K562 (cell line): ENCODE measurements around the gene SLC7A14. TPM values are rescaled to one million over a fixed set of nuclear protein-coding genes. Genes with fewer than 3 reads are reported as not detected.

Experiments
- CBFA2T2 ChIP-seq: fragments of 450-650 bp; conservative IDR thresholded peaks from 2 replicates; pipeline ENCODE4 v1.6.1; 2017; ENCODE audit warnings: mild to moderate bottlenecking
- CBX3 ChIP-seq, 2 experiments: IDR thresholded peaks; 1 replicate in 1 of 2; 2 replicates in 1 of 2; pipeline ENCODE4 v1.6.1; 2012; ENCODE audit warnings: inconsistent platforms in 2 of 2, low read length in 2 of 2, borderline replicate concordance in 1 of 2, control low read depth in 1 of 2
- CHD1 ChIP-seq: fragments of 200-600 bp; sonication (generic); IDR thresholded peaks from one replicate; pipeline ENCODE4 v1.6.1; 2012; ENCODE audit warnings: mild to moderate bottlenecking, moderate library complexity, low read length, inconsistent platforms
- DPF2 ChIP-seq: fragments of 450-650 bp; IDR thresholded peaks from 2 replicates; pipeline ENCODE4 v1.6.1; 2016
- MAZ ChIP-seq, 2 experiments: fragments of 450-650 bp in 1 of 2; sonication (generic) in 1 of 2; formaldehyde crosslinking; IDR thresholded peaks in 1 of 2; conservative IDR thresholded peaks in 1 of 2; 2 replicates each; pipeline versions ENCODE4 v1.4.0 to v1.5.0; 2020; ENCODE audit warnings: mild to moderate bottlenecking in 1 of 2, missing genetic modification reagents in 1 of 2
- NBN ChIP-seq: fragments of 450-650 bp; IDR thresholded peaks from 2 replicates; pipeline ENCODE4 v1.6.1; 2016; ENCODE audit warnings: low read depth, mild to moderate bottlenecking
- POLR2G ChIP-seq: fragments of 200-400 bp; formaldehyde crosslinking; IDR thresholded peaks from 2 replicates; pipeline ENCODE4 v1.6.1; 2017; ENCODE audit warnings: low read depth, mild to moderate bottlenecking, antibody characterized with exemption, low read length, moderate library complexity
- RCOR1 ChIP-seq, 2 experiments: IDR thresholded peaks; 2 replicates each; pipeline ENCODE4 v1.6.1; 2012; ENCODE audit warnings: low read depth in 2 of 2, low read length in 2 of 2, borderline replicate concordance in 1 of 2, improper control_type of control experiment in 1 of 2
- SMARCE1 ChIP-seq: fragments of 450-650 bp; IDR thresholded peaks from 2 replicates; pipeline ENCODE4 v1.7.1; 2016; ENCODE audit warnings: mild to moderate bottlenecking
- TAL1 ChIP-seq: fragments of 450-650 bp; IDR thresholded peaks from 2 replicates; pipeline ENCODE4 v1.6.1; 2016; ENCODE audit warnings: mild to moderate bottlenecking
- ZNF766 ChIP-seq: fragments of 200-800 bp; sonication (Bioruptor generic); conservative IDR thresholded peaks from 2 replicates; pipeline ENCODE4 v1.6.1; 2016; ENCODE audit warnings: missing genetic modification characterization, missing compliant biosample characterization
- polyA plus RNA-seq, 8 experiments: library from polyadenylated mRNA; depleted of rRNA in 4 of 8; stranded (reverse) in 5 of 8; unstranded in 3 of 8; fragments of >200 nt; fragmentation: Nextera tagmentation in 2 of 8; fragmentation: Illumina TruSeq in 1 of 8; extraction: Ambion mirVana in 2 of 8; extraction: Trizol in 1 of 8; gene quantifications; 2 replicates each; pipeline versions ENCODE4 v1.2.1 to v1.2.3, GENCODE V29; 2011 to 2014; ENCODE audit warnings: inconsistent platforms in 1 of 8, missing spikeins in 1 of 8
- total RNA-seq, 7 experiments: library from RNA; depleted of rRNA in 6 of 7; stranded (reverse); fragments of >200 nt in 6 of 7; fragmentation: Illumina TruSeq in 2 of 7; extraction: Trizol in 2 of 7; gene quantifications; 2 replicates each; pipeline versions ENCODE4 v1.2.1 to v1.2.3, GENCODE V29; 2011 to 2021; ENCODE audit warnings: low replicate concordance in 1 of 7
- TF ChIP-seq, protein P1 (sequence below): sonication (generic); formaldehyde crosslinking; IDR thresholded peaks from 2 replicates; pipeline ENCODE4 v1.8.1; 2022; ENCODE audit warnings: missing genetic modification reagents
- TF ChIP-seq, protein P2 (sequence below): fragments of 200-800 bp; sonication (Bioruptor generic); IDR thresholded peaks from 2 replicates; pipeline ENCODE4 v1.6.1; 2017; ENCODE audit warnings: missing genetic modification characterization, missing compliant biosample characterization
- TF ChIP-seq, protein P3 (sequence below): sonication (generic); formaldehyde crosslinking; IDR thresholded peaks from 2 replicates; pipeline ENCODE4 v1.8.1; 2023; ENCODE audit warnings: mild to moderate bottlenecking, missing genetic modification reagents
- TF ChIP-seq, protein P4 (sequence below): fragments of 450-650 bp; formaldehyde crosslinking; conservative IDR thresholded peaks from 2 replicates; pipeline ENCODE4 v1.4.0; 2022; ENCODE audit warnings: mild to moderate bottlenecking, missing genetic modification characterization
- TF ChIP-seq, protein P5 (sequence below): fragments of 250-450 bp; sonication (Bioruptor Pico); IDR thresholded peaks from 2 replicates; pipeline ENCODE4 v1.5.0; 2020; ENCODE audit warnings: mild to moderate bottlenecking, borderline replicate concordance

Gene SLC7A14
- total and polyA plus RNA-seq, 9 of the 15 experiments (the other 6 are each of a cell fraction or from before 2014, with no cell fraction given) = not detected

DNA sequence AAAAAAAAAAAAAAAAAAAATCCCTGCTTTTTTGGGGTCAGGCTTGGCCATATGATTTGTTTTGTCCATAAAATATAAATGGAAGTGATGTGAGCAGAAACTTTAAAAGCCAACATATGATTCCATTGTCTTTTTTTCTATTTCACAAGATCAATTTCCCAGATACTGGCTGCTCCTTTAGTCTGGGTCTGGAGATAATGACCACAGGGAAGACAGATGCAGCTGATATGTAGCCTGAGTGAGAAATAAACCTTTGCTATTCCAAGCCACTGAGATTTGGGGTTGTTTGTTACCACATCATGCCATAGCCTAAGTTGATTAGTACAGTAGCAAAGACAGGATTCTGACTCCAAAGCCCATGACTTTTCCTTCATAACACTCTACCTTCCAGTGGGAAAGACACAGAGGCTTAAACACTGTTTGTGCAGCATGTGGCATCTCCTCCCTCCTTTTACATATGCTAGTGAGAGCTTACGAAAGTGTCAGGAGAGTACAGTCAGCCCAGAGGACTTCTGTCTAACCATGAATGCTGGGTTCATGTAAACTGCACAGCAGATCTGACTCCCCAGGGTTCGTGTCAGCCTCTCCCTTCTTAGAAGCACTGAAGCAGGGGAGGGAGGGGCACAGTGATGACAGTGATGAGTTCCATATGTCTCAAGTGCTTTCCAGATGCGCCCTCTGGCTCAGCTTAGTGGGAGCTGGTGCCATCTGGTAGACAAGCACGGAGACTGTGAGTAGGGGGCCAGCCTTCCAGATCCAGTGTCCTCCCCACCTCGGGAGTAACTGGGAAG is 36.7 kb upstream of the SLC7A14 start (continued):
- TF ChIP-seq RCOR1 (IDR thresholded peaks at IDR 0.05; ENCODE audit: borderline replicate concordance in 1 of 2, low read depth in 2 of 2, low read length in 2 of 2) (peak in 1 of 2 experiments; percentile 64; a peak in 1 of 4 replicates), CBX3 (IDR thresholded peaks at IDR 0.05; ENCODE audit: borderline replicate concordance in 1 of 2, low read length in 2 of 2) (no peak), CHD1 (no peak), ZNF766 (CRISPR knock-in tag) (peak; percentile 95), MAZ (CRISPR knock-in tag; conservative IDR thresholded peaks at IDR 0.05 in 1 of 2, IDR thresholded peaks at IDR 0.05 in 1 of 2) (peak in 1 of 2 experiments; percentile 37; a peak in 1 of 4 replicates), TAL1 (peak; percentile 37), NBN (no peak), CBFA2T2 (peak; percentile 40), SMARCE1 (no peak), POLR2G (no peak), DPF2 (peak; percentile 43; the same call in 1 of the 2 replicates)
- TF ChIP-seq, protein P1, sequence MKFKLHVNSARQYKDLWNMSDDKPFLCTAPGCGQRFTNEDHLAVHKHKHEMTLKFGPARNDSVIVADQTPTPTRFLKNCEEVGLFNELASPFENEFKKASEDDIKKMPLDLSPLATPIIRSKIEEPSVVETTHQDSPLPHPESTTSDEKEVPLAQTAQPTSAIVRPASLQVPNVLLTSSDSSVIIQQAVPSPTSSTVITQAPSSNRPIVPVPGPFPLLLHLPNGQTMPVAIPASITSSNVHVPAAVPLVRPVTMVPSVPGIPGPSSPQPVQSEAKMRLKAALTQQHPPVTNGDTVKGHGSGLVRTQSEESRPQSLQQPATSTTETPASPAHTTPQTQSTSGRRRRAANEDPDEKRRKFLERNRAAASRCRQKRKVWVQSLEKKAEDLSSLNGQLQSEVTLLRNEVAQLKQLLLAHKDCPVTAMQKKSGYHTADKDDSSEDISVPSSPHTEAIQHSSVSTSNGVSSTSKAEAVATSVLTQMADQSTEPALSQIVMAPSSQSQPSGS = no peak
- TF ChIP-seq, protein P2, sequence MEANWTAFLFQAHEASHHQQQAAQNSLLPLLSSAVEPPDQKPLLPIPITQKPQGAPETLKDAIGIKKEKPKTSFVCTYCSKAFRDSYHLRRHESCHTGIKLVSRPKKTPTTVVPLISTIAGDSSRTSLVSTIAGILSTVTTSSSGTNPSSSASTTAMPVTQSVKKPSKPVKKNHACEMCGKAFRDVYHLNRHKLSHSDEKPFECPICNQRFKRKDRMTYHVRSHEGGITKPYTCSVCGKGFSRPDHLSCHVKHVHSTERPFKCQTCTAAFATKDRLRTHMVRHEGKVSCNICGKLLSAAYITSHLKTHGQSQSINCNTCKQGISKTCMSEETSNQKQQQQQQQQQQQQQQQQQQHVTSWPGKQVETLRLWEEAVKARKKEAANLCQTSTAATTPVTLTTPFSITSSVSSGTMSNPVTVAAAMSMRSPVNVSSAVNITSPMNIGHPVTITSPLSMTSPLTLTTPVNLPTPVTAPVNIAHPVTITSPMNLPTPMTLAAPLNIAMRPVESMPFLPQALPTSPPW (CRISPR knock-in tag) = peak; percentile 45; the same call in 1 of the 2 replicates
- TF ChIP-seq, protein P3, sequence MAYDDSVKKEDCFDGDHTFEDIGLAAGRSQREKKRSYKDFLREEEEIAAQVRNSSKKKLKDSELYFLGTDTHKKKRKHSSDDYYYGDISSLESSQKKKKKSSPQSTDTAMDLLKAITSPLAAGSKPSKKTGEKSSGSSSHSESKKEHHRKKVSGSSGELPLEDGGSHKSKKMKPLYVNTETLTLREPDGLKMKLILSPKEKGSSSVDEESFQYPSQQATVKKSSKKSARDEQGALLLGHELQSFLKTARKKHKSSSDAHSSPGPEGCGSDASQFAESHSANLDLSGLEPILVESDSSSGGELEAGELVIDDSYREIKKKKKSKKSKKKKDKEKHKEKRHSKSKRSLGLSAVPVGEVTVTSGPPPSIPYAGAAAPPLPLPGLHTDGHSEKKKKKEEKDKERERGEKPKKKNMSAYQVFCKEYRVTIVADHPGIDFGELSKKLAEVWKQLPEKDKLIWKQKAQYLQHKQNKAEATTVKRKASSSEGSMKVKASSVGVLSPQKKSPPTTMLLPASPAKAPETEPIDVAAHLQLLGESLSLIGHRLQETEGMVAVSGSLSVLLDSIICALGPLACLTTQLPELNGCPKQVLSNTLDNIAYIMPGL (CRISPR knock-in tag) = no peak
- TF ChIP-seq, protein P4, sequence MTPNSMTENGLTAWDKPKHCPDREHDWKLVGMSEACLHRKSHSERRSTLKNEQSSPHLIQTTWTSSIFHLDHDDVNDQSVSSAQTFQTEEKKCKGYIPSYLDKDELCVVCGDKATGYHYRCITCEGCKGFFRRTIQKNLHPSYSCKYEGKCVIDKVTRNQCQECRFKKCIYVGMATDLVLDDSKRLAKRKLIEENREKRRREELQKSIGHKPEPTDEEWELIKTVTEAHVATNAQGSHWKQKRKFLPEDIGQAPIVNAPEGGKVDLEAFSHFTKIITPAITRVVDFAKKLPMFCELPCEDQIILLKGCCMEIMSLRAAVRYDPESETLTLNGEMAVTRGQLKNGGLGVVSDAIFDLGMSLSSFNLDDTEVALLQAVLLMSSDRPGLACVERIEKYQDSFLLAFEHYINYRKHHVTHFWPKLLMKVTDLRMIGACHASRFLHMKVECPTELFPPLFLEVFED (CRISPR knock-in tag) = no peak
- TF ChIP-seq, protein P5, sequence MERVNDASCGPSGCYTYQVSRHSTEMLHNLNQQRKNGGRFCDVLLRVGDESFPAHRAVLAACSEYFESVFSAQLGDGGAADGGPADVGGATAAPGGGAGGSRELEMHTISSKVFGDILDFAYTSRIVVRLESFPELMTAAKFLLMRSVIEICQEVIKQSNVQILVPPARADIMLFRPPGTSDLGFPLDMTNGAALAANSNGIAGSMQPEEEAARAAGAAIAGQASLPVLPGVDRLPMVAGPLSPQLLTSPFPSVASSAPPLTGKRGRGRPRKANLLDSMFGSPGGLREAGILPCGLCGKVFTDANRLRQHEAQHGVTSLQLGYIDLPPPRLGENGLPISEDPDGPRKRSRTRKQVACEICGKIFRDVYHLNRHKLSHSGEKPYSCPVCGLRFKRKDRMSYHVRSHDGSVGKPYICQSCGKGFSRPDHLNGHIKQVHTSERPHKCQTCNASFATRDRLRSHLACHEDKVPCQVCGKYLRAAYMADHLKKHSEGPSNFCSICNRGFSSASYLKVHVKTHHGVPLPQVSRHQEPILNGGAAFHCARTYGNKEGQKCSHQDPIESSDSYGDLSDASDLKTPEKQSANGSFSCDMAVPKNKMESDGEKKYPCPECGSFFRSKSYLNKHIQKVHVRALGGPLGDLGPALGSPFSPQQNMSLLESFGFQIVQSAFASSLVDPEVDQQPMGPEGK = no peak
